HAP-1 (cell line): ENCODE results near the gene ATP1B4.

Source experiments
- DNase-seq, 2 experiments: peaks; one replicate each; pipeline ENCODE4 v3.0.0-alpha.2; 2016 to 2020; ENCODE audit warnings: low spot score in 2 of 2
- H3K27me3 ChIP-seq: fragments of 250-450 bp; sonication (Bioruptor Pico); 2 replicates; pipeline ENCODE4 v1.5.1; 2020; ENCODE audit warnings: low read depth, mild to moderate bottlenecking, moderate library complexity
- H3K36me3 ChIP-seq: fragments of 250-450 bp; sonication (Bioruptor Pico); replicated peaks from 2 replicates; pipeline ENCODE4 v1.5.1; 2020; ENCODE audit warnings: mild to moderate bottlenecking
- H3K4me1 ChIP-seq: fragments of 250-450 bp; sonication (Bioruptor Pico); 2 replicates; pipeline ENCODE4 v1.5.1; 2020; ENCODE audit warnings: mild to moderate bottlenecking
- H3K4me3 ChIP-seq: fragments of 250-450 bp; sonication (Bioruptor Pico); 2 replicates; pipeline ENCODE4 v1.5.1; 2020; ENCODE audit warnings: mild to moderate bottlenecking, moderate library complexity
- H3K9me3 ChIP-seq: fragments of 250-450 bp; sonication (Bioruptor Pico); 2 replicates; pipeline ENCODE4 v1.5.1; 2020; ENCODE audit warnings: mild to moderate bottlenecking, moderate library complexity
- in situ Hi-C: fragments of 300-500 bp; cut with MboI; formaldehyde crosslinking; loops from 3 replicates; pipeline ENCODE4 v1.14.3; 2020; ENCODE audit warnings: low sequenced_read_pairs, inconsistent platforms, mixed read lengths

ATP1B4 gene

DNA sequence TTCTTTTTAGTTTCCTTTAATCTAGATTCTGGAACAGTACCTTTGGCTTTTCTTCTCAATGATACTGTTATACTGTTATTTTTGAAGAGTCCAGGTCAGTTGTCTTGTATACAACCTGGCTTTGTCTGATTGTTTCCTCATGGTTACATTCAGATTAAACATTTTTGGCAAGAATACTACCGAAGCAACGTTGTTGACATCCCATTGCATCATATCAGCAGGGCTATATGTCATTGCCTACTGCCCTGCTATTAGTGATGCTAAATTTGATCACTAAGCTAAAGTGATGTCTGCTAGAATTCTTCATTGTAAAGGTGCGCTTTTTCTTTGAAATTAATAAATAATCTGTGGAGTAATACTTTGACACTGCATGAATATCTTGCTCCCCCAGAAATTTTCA lies 5.8 kb upstream of the ATP1B4 start:
- Histone ChIP-seq H3K36me3 (no peaks in the 10 kb centered on the region), H3K27me3 (no peaks in the 10 kb centered on the region), H3K9me3 (0 out of 2 replicates have a peak, but pooled peaks cover 2% of the 10 kb centered on the region), H3K4me3 (no peak overlapping the region), H3K4me1 (peaks cover 27% of the 10 kb centered on the region)
- no peak for DNase-seq
- in situ Hi-C loops, result no loop called here

DNA sequence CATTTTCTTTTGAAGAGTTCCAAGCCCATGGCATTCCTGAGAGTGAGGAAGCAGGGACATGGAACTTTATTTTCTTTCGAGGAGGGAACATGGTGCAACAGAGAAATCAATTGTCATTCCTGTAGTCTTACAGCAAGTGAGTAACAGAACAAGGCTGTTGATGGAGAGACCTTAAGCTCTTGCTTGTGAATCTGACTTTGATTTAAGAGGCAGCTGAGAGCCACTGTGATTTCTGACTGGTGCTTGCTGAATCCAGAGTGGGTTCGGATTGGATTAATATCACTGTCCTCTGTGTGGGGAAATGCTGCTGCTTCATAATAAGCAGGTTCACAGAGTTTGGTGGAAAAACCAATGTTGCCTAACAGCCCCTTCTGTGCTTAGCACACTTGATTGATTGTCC lies 4.7 kb upstream of the ATP1B4 start:
- H3K4me1 ChIP-seq, result peaks cover 29% of the 10 kb centered on the region
- H3K27me3 ChIP-seq, result no peaks in the 10 kb centered on the region
- H3K36me3 ChIP-seq, result no peaks in the 10 kb centered on the region
- no peak overlapping the region for H3K4me3 ChIP-seq
- in situ Hi-C loops, result no loop called here
- no peak for DNase-seq
- H3K9me3 ChIP-seq, result no peaks in the 10 kb centered on the region

DNA sequence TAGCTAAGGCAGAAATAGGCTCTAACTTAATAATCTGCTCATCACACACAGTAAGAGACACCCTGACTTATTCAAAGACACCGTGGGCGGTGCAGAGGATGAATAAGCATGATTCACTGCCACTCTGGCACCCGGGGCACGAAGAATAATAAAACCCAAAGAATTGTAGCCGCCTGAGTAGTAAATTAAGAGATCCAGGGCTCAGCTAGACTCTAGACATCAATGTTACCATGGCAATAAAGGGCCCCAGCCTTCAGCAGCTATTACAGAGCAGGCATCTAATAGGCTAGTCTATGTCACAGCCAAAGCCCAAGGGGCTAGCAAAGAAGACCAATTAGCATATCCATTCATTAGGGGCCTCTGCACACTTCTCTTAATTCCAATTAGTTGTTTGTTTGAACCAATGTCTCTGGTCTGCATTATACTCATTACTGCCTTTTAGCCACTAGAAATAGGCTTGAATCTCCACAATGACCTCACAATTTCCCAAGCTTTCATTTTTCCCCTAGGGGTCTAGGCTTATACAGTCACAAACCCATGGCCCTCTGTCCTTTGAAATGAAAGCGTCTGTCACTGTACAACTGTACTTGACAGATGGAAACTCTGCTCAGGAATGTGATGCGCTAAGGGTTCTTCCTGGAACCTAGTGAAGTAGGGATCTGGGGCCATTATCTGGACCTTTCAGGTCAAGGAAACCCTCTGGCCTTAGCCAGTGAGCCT lies 3.0 kb upstream of the ATP1B4 start:
- in situ Hi-C loops, result no loop called here
- peak; percentile 79 to 81 for DNase-seq
- Histone ChIP-seq H3K4me3 (no peak overlapping the region), H3K9me3 (no peaks in the 10 kb centered on the region), H3K27me3 (no peaks in the 10 kb centered on the region), H3K36me3 (no peaks in the 10 kb centered on the region), H3K4me1 (peaks cover 29% of the 10 kb centered on the region)

DNA sequence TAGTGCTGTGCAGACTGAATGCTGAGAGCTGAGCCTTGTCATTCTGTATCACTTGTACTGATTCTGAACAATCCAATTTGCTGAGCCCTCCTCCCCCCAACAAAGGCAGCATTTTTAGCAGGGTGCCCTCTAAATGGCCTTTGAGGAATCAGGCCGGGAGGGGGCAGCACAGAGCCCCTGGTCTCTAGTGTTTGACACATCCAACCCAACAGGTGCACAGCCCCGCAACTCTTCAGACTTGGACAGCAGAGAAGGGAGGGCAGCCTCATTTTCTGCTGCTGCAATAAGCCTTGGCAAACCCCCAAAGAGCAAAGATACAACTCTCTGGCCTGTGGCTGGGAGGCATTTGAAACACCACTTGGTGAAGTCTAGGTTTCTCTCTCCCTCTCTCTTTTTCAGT lies 3.4 kb downstream of the ATP1B4 start:
- Histone ChIP-seq H3K4me1 (peaks cover 10% of the 10 kb centered on the region), H3K27me3 (no peaks in the 10 kb centered on the region), H3K36me3 (no peaks in the 10 kb centered on the region), H3K4me3 (no peak overlapping the region), H3K9me3 (no peaks in the 10 kb centered on the region)
- DNase-seq, result peak in 1 of 2 experiments; percentile 85
- in situ Hi-C loops, result no loop called here

DNA sequence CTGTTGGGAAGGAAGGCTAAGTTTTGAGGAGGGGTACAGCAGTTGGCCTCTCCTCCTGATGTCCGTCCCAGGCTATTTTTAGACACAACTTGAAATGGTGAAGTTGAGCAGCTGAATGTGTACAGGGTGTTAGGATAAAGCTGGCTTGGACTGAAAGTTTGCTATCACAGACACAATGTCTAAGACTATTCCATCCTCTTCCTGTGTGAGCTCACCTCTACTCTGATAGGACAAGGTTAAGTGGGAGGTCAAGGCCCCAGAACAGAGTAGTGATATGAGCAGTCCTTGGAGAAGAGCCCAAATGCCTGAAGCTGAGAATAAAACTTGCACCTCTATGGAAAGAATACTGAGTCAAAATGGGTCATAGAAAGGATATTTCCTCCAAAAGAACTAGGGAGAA lies 4.1 kb downstream of the ATP1B4 start:
- Histone ChIP-seq H3K4me3 (no peak overlapping the region), H3K36me3 (no peaks in the 10 kb centered on the region), H3K27me3 (no peaks in the 10 kb centered on the region), H3K9me3 (no peaks in the 10 kb centered on the region), H3K4me1 (peaks cover 3% of the 10 kb centered on the region)
- in situ Hi-C loops, result no loop called here
- no peak for DNase-seq

DNA sequence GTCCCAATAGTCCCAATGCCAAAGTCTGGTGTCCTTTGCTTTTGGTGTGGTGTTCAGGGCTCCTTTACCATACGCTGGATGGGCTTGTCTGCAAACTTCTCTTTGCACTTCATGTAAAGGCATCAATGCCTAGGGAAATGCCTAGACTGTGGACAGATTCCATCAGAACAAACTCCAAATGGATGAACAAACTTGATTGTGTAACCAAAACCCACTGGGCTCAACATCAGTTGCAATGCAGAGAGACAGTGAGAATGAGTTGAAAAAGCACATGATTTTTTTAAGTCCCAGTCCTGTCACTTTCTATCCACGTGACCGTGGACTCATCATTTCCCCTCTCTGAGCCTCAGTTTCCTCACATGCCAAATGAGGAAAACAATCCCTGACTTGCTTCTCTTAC lies 4.9 kb downstream of the ATP1B4 start:
- Histone ChIP-seq H3K36me3 (no peaks in the 10 kb centered on the region), H3K4me3 (no peak overlapping the region), H3K27me3 (no peaks in the 10 kb centered on the region), H3K4me1 (no peaks in the 10 kb centered on the region), H3K9me3 (no peaks in the 10 kb centered on the region)
- DNase-seq, result no peak
- in situ Hi-C loops, result no loop called here

DNA sequence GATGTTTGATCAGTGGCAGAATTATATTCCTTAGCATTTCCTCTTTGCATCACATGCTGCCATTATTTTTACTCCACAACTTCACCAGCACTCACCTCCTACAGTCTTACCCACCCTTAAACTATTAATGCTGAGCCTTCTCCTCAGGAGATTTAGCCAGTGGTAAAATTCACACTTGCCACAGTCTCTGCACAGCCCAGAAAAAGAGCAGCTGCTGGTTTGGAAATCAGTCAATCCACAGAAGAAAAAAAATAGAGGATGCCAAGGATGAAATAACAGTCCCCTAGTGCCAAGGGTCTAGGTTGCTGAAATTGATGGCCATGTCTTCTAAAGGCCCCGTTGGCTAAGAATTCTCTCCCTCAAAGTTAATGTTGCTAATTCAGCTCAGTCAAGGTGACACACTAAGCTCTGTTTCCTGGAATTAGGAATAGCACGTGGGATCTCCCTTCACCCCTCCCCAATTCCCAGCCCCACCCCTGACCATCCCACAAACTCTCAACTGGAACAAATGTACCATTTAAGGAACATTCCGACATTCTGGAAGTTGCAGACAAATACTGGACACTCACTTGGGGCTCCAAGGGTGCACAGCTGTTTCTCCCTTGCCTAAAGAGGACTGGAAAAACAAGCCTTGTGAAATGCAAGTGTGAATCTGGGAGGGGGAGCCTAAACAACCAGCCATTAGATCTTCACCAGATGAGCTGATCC lies 5.7 kb downstream of the ATP1B4 start:
- Histone ChIP-seq H3K9me3 (no peaks in the 10 kb centered on the region), H3K4me3 (no peak overlapping the region), H3K27me3 (no peaks in the 10 kb centered on the region), H3K36me3 (no peaks in the 10 kb centered on the region), H3K4me1 (no peaks in the 10 kb centered on the region)
- in situ Hi-C loops, result no loop called here
- DNase-seq, result no peak

DNA sequence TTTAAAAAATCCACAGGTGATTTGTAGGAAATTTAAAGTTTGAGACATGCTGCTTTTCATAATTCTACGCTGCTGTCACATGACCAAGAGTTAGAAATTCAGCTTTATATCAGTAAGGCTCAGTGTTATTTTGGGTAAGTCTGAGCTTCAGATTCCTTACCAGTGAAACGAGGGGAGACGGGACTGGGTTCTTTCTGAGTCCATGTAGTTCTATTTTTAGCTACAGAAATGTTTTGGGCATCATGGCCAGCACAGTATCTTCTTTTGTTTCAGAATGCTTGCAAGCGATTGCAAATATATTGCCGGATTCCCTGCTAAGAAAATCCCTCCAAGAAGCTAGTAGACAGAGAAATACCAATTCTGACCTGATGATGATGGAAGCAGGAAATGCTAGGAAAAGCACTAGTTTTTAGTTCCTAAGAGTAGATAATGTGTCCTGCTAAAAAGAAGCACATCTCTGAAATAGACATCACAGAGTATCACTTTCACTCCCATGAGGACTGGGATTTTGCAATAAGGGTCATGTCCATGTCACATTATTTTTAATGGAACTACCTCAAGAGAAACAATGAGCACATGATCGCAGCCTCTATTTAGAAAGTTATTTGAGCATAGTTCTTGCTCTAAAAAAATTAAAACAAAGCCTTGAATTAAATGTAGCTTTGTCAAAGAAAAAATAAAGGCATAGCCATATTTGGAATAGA lies 10.9 kb downstream of the ATP1B4 start:
- no peaks in the 10 kb centered on the region for H3K36me3 ChIP-seq
- no peaks in the 10 kb centered on the region for H3K9me3 ChIP-seq
- DNase-seq, result no peak
- H3K4me3 ChIP-seq, result no peak overlapping the region
- H3K27me3 ChIP-seq, result 0 out of 2 replicates have a peak, but pooled peaks cover 2% of the 10 kb centered on the region
- in situ Hi-C loops, result no loop called here
- no peaks in the 10 kb centered on the region for H3K4me1 ChIP-seq

DNA sequence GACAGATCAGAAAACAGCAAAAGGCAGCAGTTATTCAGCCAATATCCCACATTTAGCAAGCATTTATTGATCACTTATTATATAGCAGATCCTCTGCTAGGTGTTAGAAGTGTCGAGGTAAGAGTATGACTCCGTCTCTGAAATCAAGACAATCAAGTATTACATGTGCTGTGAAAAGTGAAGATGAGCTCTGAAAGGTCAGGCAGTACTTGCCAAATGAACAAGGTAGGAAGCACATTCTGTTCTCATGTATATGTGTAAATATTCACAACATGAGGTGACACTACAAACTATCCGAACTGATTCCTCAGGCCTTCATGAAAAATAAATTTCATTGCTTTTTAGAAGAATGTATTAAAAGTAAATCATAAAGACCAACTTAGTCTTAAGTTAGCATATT lies 15.3 kb downstream of the ATP1B4 start:
- Histone ChIP-seq H3K9me3 (no peaks in the 10 kb centered on the region), H3K4me1 (no peaks in the 10 kb centered on the region), H3K27me3 (0 out of 2 replicates have a peak, but pooled peaks cover 2% of the 10 kb centered on the region), H3K36me3 (no peaks in the 10 kb centered on the region), H3K4me3 (no peak overlapping the region)
- in situ Hi-C loops, result no loop called here
- DNase-seq, result no peak

DNA sequence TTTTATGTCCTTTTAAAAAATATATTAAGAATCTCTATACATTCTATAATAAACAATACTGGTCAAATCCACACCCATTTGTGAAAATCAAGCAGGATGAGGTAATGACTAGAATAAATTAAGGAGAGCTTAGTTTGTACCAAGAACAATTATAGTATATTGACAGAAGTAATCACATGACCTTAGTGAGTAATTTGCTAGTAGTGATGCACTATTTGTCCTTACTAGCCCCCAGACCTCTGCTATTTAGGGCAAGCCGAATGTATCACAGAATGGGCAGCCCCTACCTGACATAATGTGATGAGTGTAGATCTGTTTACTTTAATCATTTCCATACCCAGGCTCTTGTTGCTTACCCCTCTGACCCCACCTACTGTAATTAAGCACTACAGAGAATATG lies 15.8 kb downstream of the ATP1B4 start:
- no peak for DNase-seq
- in situ Hi-C loops, result no loop called here
- Histone ChIP-seq H3K4me3 (no peak overlapping the region), H3K36me3 (no peaks in the 10 kb centered on the region), H3K4me1 (no peaks in the 10 kb centered on the region), H3K9me3 (no peaks in the 10 kb centered on the region), H3K27me3 (peaks cover 4% of the 10 kb centered on the region; the same call in 1 of the 2 replicates)

DNA sequence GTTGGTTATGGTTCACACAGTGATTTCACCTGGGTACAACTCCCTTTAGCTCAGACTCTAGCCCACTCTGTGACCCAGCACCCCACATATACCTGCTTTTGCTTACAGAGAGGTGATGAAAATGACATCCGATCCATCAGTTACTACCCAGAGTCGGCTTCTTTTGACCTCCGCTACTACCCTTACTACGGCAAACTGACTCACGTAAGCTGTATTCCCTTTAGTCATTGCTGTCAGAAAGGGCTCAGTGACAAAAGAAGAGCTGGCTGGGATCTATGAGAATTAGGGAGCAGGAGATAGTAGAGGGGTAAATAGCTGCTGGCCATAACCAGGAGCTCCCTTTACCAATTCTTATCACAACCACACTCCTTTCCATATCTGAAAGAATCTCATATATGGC lies 16.7 kb downstream of the ATP1B4 start:
- H3K27me3 ChIP-seq, result peaks cover 8% of the 10 kb centered on the region; the same call in 1 of the 2 replicates
- DNase-seq, result no peak
- H3K4me1 ChIP-seq, result no peaks in the 10 kb centered on the region

DNA sequence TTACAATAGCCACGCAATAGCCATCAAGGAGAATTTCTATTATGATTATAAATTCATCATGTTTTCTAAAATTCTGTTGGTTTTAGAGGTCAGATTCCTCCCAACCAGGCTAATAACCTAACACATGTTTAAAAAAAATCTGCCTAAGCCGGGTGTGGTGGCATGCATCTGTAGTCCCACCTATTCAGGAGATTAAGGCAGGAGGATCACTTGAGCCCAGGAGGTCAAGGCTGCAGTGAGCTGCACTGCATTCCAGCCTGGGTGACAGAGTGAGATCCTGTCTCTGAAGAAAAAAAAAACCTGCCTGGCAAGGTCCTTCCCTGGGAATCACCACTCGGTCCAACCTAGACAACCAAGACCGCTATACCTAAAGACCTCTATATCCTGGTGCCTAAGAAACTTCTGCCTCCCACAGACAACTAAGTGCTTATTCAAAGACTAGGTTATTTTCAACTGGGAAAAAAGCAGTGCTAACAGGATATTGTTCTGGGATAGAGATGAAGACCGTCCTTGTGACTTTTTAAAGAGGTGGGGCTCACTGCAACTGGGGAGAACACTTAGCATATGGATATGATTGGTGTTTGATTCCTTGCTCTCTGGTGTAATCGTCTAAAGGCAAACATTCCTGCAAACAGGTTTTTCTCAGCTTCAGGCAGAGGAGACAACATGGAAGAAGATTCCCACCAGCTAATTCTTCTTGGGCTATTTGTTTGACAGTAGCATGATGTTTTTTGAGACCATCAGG lies 18.2 kb downstream of the ATP1B4 start:
- no peaks in the 10 kb centered on the region for H3K4me1 ChIP-seq
- no peaks in the 10 kb centered on the region for H3K9me3 ChIP-seq
- H3K27me3 ChIP-seq, result peaks cover 8% of the 10 kb centered on the region; the same call in 1 of the 2 replicates
- in situ Hi-C loops, result no loop called here
- no peaks in the 10 kb centered on the region for H3K36me3 ChIP-seq
- no peak for DNase-seq
- H3K4me3 ChIP-seq, result no peak overlapping the region

More for the DNA sequence above, 16.7 kb downstream of the ATP1B4 start:
- Histone ChIP-seq H3K4me3 (no peak overlapping the region), H3K36me3 (no peaks in the 10 kb centered on the region), H3K9me3 (no peaks in the 10 kb centered on the region)
- in situ Hi-C loops, result no loop called here

DNA sequence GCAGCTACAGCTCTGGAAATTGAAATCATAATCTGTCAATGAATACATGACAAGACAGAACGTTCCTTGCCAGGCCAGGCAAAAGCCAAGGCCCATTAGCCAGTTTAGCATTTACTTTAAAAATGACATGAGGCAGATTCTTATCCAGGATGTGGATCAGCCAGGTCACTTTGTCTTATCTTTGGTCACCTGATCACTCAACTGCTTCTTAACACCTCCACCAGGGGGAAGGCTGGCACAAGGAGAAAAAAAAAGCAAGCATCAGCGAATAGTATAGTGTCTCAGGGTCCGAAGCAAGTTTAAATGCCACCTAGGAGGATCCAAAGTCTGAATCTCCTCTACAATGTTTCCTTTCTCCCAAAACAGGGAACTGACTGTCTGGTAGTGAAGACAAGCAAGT lies 18.8 kb downstream of the ATP1B4 start:
- no peaks in the 10 kb centered on the region for H3K36me3 ChIP-seq
- DNase-seq, result no peak
- in situ Hi-C loops, result no loop called here
- H3K4me1 ChIP-seq, result no peaks in the 10 kb centered on the region
- H3K4me3 ChIP-seq, result no peak overlapping the region
- peaks cover 8% of the 10 kb centered on the region; the same call in 1 of the 2 replicates for H3K27me3 ChIP-seq
- no peaks in the 10 kb centered on the region for H3K9me3 ChIP-seq
